NCI-H748 (cell line): ENCODE data around the gene ARHGAP23.

Source experiments
- DNase-seq: peaks from one replicate; lab custom pipeline; 2025; ENCODE audit not compliant: unreplicated experiment; lab: John Stamatoyannopoulos, UW

The ARHGAP23 gene

DNA sequence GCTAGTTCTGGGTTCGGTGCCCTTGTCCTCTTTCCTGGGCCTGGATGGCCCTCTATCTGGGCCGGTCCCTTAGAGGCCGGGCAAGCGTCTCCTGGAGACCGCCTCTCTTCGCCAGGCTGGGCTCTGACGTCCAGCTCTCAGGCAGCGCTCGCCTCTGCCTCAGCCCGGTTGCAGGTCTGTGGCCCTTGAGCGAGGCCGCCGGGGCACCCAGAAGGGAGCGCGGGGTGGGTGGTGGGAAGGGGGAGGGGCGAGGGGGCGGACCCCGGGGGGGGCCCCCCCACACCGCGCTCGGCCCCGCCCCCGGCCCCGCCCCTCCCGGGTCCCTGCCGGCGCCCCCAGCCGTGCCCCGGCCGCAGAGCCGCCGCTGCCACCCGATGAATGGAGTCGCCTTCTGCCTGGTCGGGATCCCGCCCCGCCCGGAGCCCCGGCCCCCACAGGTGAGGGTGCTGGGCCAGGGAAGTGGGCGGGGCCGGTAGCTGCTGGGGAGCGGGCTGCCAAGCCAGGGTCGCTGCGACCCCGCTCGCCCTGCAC is at the start of gene ARHGAP23:
TSS of gene ARHGAP23 (plus strand) at position 353 of the 531 bp plus-strand sequence. CDS start at position 375, 22 bp downstream.
- DNase-seq: no peak

DNA sequence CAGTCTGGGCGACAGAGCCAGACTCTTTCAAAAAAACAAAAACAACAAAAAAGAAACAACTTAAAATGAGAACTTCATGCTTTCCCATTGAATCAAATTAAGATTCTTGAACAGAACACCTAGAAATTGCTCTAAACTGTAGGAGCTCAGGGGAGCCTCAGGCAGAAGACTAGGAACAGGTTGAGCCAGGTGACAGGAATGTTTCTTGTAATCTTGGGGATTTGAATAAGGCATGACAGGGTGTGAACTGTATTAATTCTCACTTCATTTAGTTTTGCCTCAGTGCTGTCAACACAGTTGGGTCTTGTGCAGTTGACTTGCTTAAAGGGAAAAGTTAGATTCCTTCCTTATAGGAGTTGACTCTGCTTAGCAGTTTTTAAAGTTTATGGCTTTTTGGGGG is 48.8 kb upstream of the ARHGAP23 start:
- DNase-seq: no peak

DNA sequence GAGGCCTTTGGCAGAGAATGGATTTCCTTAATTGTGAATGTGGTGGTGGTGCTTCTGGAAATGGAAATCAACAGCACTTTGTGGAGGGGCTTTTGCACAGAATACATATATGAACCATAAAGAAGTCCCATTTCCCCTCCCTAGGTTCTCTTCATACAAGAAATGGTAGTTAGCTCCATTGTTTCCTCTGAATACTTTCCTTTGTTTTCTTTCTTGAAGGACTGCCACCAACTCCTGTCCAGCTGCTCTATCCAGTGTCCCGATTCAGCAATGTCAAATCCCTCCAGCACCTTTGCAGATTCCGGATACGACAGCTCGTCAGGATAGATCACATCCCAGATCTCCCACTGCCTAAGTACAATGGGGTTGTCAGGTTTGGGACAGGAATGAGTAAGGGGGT is 33.2 kb upstream of the ARHGAP23 start:
- DNase-seq: no peak

- DNase-seq: no peak
These were observed 31.0 kb upstream of the ARHGAP23 start for GRCh38 chr17:38397227-38397626.

DNA sequence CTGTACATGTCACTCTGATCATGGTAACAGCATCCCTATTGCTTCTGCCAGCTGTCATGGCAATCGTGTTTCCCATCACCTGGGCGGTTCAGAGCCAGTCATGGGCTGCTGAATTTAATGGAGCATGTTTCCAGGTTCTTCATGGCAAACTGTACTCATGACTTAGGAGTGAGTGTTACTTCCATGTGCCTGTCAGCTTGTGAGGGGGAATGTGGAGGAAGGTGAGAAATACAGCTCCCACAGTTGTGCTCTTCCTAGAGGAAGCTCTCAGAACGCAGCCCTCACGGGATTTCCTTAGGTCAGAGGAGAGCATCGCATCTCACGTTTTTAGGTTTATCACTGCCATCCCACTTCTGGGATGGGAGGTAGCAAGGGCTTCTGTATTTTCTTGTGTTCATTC is 28.0 kb upstream of the ARHGAP23 start:
- no peak for DNase-seq

GRCh38 chr17:38401459-38401858 is 26.8 kb upstream of the ARHGAP23 start:
- no peak for DNase-seq

DNA sequence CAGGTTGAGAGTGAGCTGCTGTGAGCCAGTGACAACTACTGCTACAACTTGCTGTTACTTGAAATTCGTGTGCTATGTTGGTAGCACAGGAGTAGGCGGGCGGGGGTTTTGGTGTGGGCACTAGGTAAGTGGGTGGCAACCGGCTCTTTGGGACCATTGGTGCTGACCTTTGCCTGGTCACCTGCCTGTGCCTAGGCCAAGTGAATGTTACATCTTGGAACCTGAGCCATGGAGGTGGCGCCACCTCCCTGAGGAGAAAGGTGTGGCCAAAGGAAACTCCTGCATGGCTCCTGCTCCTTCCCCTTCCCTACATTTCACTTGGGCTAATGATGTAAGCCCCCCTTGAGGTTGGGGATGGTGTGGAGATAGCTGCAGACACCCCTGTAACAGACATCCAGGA is 25.4 kb upstream of the ARHGAP23 start:
- no peak for DNase-seq

- DNase-seq: peak; percentile 13
These were observed 24.8 kb upstream of the ARHGAP23 start for GRCh38 chr17:38403491-38403890.

DNA sequence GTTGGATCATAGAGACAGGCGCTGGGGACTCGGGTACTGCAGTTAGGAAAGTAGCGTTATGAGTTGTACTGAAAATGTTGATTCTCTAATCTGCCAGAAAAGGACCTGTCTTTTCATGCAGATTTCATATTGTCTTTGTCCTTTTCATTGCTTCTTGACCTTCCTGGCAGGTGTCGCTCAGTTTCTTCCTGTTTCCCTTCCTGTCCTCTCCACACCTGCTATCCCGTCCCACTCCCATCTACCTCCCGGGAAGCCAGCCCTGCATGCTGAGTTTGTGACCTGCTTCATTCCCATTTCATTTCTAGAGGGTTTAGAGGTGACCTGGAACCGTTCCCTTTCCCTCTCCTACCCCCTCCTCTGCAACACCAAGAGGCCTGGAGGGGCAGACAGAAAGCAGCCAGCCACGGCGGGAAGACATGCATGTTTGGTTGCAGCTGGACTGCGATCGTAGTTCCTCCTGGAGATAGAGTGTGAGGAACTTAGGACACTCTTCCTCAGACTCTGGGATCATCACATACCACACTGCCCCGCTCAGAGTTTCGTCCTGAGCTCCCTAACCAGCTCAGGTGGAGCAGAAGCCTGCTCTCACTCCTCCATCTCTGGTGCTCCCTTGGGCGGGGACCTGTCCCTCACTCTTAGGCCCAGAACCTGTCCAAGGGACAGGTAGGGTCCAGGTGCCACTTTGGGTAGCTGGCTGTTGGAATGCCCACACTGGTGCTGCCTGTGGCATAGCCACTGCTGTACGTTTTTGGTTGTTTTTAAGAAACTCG is 23.9 kb upstream of the ARHGAP23 start:
- no peak for DNase-seq

GRCh38 chr17:38405654-38406053 is 22.6 kb upstream of the ARHGAP23 start:
- DNase-seq: no peak

GRCh38 chr17:38410201-38410600 is 18.1 kb upstream of the ARHGAP23 start:
- no peak for DNase-seq

DNA sequence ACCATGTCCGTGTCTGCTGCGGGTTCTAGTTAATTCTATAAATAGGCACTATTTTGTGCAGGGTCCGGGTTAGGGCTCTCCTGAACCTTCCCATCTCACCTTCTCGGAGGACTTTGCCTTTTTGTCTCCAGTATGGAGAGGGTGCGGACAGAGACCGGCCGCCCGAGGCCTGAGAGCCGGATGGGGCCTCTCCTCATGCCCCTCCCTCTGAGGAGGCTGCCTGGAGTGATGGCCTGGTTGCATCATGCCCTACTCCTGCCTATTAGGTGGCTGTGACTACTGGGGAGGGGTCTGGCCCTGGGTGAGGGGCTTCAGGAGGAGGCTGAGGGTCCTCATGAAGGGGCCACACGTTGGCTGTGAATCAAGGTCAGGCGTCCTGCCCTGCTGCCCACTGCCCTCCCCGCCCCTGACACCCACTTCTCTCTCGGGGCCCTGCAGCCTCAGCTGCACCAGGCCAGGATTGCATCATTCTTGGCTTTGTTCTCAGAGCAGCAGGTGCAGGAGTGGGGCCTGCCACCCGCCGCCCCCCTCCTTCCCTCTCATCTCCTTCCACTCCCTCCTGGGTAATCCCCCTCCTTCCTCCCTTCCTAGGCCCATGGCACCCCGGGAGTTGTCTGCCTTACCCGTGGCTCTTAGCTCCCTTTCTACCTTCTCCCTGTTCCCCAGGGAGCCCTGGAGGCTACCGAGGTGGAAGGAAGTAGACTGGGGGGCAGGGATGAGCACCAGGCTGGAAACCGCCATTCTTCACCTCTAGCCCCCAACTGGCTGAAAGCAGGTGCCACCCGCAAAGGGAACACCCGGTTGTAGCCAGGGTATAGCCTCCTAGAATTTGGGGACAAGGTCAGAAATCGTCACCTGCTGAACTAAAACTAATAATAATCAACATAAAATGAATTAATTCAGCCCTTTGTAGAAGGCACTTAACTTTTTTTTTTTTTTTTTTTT is 12.7 kb upstream of the ARHGAP23 start:
- DNase-seq: peak; percentile 89

DNA sequence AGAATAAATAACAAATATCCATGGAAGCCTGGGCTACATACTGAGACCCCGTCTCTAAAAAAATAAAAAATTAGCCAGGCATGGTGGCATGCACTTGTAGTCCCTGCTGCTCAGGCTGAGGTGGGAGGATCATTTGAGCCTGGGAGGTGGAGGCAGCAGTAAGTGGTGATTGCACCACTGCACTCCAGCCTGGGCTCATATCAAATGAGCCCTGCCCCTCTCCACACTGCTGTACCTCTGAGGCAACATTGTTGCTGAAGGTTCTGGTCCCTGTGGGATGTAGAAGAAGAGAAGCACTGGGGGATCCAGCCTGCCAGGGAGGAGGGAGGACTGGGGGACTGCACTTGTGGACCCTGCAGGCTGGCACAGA is 11.4 kb upstream of the ARHGAP23 start:
- no peak for DNase-seq

DNA sequence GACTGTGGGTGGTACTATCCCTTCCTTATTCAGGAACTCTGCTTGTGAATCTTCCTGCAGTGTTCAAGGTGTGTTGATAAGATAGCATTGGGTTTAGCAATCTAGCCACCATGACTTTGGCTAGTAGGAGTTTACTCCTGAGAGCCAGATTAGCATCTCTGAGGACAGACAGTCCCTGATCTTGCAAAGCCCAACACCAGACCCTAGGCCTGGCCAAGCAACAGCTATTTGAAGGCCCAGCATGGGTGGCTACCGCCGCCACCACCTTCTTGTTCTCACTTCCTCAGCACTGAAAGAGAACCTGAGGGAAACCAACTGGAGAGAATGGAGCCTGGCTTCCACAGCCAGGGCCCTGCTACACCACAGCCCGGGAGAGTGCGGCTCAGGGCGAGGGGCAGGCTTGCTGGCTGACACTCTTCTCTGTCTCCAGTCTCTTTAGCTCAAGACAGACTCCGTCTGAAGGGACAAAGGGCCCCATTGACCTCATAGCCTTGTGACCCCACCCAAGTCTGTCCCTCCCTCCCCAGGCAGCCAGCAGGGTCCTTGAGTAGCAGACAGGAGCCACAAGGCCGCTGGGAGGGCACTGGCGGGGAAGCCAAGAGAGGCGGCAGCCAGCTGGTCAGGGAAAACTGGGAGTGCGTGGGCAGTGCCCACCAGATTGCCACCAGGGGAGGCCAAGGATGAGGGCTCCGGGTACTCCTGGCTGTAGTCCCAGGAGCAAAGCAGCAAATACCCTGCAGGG is 10.9 kb upstream of the ARHGAP23 start:
- no peak for DNase-seq

DNA sequence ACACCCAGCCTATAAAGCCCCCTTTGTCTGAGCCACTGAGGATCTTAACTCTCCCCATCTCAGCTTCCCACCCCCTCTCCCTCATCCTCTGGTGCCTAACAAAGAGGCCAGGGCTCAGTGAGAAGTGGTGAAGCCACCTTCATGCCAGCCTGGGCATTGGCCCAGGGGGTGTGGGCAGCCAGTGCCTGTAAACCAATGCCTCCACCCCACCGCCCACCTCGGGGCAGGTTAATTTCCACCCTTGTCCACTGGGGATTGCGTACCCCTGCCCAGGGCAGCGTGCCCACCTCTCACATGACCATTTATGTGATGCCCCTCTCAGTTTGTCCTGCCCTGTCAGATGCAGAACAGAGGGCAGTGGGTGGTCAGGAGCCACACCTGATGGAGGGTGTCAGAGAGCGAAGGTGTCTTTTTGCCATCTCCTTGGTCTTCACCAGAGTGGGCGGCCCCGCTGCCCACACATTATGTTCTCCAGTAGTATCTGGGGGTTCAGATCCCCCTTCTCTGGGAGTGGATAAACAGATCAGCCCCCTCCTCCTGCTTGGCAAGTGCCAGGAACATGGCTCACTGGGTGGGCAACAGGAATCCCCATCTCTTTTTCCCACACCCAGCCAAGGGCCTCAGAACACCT is 10.1 kb upstream of the ARHGAP23 start:
- DNase-seq: no peak

DNA sequence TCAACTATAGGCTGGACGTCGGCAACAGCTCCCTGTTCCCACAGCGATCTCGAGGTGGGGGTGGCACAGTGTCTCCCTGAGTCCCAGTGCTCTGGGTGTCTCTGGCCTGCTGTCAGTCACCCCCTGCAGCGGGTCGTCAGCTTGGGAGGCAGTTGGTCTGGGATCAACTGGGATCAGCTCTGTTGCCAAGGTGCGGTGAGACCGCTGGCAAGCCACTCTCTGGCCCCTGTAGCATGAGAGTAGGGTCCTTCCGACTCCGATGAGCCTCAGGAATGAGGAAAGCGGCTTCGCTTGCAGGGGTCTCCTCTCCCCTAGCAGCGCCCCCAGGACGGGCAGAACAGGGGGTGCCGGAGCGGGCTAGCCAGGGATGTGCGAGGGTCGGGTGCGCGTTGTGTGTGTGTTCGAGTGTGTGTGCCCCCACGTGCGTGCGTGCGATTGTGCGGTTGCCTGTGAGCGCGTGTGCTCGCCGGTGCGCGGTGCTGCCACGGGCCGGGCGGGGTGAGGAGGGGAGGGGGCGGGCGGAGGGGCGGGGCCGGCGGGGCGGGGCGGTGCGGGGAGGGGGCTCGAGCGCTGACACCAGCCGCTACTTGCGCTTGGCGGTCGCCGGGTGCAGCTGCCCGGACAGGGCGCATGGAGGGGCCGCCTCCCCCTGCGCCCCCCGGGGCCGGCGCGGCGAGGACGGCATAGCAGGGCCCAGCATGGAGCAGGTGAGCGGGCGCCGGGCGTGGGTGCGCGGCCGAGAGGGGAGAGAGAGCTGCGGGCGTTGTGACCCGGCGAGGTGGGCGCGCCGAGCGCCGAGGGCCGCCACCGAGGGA is 9.4 kb upstream of the ARHGAP23 start:
- peak; percentile 29 for DNase-seq

DNA sequence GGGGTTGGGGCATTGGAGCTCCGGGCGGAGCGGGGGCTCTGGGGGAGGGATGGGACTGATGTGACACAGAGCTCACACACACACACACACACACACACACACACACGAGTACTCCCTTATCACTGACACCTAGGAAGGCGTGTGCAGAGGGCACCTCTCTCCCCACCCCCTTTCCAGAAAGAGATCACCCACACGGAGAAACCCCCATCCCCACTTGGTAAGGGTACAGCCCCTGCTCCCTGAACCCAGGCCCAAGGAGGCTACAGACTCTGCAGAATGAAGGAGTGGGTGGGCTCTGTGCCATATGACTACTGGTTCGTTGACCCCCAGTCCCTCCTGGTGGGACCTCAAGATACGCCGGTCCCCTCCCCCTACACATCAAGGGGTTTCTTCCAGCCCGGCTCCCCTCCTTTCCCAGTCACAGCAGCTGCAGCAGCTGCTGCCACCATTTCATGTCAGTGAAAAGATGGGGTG is 8.7 kb upstream of the ARHGAP23 start:
- no peak for DNase-seq

DNA sequence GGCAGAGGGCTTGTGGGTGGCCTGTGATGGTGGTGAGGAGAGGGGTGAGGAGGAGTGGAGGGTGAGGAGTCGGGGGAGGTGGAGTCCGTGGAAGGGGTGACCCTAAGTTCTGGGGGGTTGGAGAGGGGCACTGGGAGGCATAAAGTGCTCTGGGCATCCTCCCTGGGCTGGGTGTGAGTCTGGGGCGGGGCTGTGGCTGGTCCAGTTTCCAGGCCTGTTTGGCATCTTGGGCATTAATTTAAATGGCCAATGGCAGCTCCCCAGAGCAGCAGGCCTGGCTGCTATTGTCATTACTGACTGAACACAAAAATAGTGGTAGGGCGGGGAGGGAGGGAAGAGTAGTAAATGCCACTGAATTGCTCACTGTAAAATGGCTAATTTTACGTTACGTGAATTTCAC is 7.7 kb upstream of the ARHGAP23 start:
- DNase-seq: no peak

DNA sequence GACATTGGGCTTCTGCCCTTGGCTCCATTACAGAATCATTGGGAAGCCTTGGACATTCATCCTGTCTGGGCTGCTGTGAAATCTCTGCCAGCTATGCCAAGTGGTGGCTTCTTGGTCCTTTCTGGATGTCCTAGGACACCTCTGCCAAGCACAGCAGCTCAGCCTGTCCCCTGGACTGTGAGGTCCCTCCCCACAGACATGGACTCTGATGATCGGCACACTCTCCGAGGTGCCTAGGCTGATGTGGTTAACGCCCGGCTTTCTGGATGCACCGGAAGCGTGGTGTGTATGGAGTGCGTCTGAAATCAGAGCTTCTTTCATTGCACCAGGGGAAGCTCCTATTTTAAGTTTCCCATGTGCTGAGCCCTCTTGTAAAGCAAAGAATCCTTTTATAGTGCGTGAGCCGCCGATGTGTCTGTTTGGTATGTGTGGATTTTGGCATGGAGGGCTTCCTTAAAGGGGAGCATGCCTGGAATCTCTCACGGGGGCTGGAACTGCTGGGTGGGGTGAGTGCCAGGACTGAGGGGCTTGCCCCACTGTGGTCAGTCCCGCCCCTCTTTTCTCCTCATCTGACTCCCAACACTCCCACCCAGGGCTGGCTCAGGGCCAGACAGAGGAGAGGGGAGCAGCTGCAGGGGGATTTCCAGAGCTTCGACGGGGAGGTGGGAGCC is 7.0 kb upstream of the ARHGAP23 start:
- DNase-seq: no peak
